ENCODE results near the gene CD200R1.
"Not testable (repeated sequence)": the region's sequence is repeated elsewhere in the genome, so short reads cannot be mapped to it uniquely, and the experiment has no call there.

The CD200R1 gene

GRCh38 chr3:112931736-112932521, 43.0 kb downstream of the CD200R1 start:
- TF ChIP-seq CTCF (IDR thresholded peaks at IDR 0.05; ENCODE audit: low read depth, low read length, missing control alignments) = no peak
- DNase-seq (ENCODE audit: low read depth) = no peak
- H3K4me3 ChIP-seq (ENCODE audit: low read depth, low read length) = no peak overlapping the region

GRCh38 chr3:112930771-112931170, 44.1 kb downstream of the CD200R1 start:
- no peak overlapping the region for H3K4me3 ChIP-seq (ENCODE audit: low read depth, low read length)
- DNase-seq (ENCODE audit: low read depth) = no peak
- TF ChIP-seq CTCF (IDR thresholded peaks at IDR 0.05; ENCODE audit: low read depth, low read length, missing control alignments) = no peak

- TF ChIP-seq CTCF (IDR thresholded peaks at IDR 0.05; ENCODE audit: low read depth, low read length, missing control alignments) = no peak
- no peak overlapping the region for H3K4me3 ChIP-seq (ENCODE audit: low read depth, low read length)
- DNase-seq (ENCODE audit: low read depth) = no peak
Observed at GRCh38 chr3:112925969-112926368, 48.9 kb downstream of the CD200R1 start.

GRCh38 chr3:112925560-112925959, 49.3 kb downstream of the CD200R1 start:
- no peak for DNase-seq (ENCODE audit: low read depth)
- no peak overlapping the region for H3K4me3 ChIP-seq (ENCODE audit: low read depth, low read length)
- no peak for TF ChIP-seq CTCF (IDR thresholded peaks at IDR 0.05; ENCODE audit: low read depth, low read length, missing control alignments)

GRCh38 chr3:112919541-112919940, 55.4 kb downstream of the CD200R1 start:
- H3K4me3 ChIP-seq (ENCODE audit: low read depth, low read length); DNase-seq (ENCODE audit: low read depth): not testable (repeated sequence)

GRCh38 chr3:112908252-112908651, 66.7 kb downstream of the CD200R1 start:
- no peak for TF ChIP-seq CTCF (IDR thresholded peaks at IDR 0.05; ENCODE audit: low read depth, low read length, missing control alignments)
- peak overlapping the region; percentile 27; the same call in 1 of the 2 replicates for H3K4me3 ChIP-seq (ENCODE audit: low read depth, low read length)
- DNase-seq (ENCODE audit: low read depth) = peak; percentile 61

GRCh38 chr3:112904786-112905185, 70.1 kb downstream of the CD200R1 start:
- no peak for DNase-seq (ENCODE audit: low read depth)
- TF ChIP-seq CTCF (IDR thresholded peaks at IDR 0.05; ENCODE audit: low read depth, low read length, missing control alignments) = no peak
- no peak overlapping the region for H3K4me3 ChIP-seq (ENCODE audit: low read depth, low read length)

Data from GM12864 (cell line).